HEK293 (cell line): ENCODE data around the gene PTRH1.

Experiments used
- CTCF ChIA-PET: fragments of 350-600 bp; formaldehyde crosslinking; extraction: SDS; loops from one replicate; lab custom pipeline; 2021; ENCODE audit warnings: antibody characterized with exemption; lab: Yijun Ruan, JAX
- POLR2A ChIA-PET: fragments of 300-600 bp; formaldehyde crosslinking; extraction: SDS; loops from one replicate; lab custom pipeline; 2020; ENCODE audit warnings: antibody characterized with exemption, inconsistent platforms; lab: Yijun Ruan, JAX
- H3K27ac ChIP-seq: fragments of 200-500 bp; sonication (Bioruptor generic); 2 replicates; pipeline ENCODE4 v1.5.1; 2014; ENCODE audit warnings: low read depth, low read length, control low read depth, inconsistent platforms; ENCODE audit errors: extremely low read depth
- H3K36me3 ChIP-seq, 2 experiments: fragments of 200-500 bp in 1 of 2; sonication (Bioruptor generic) in 1 of 2; 1 replicate in 1 of 2; 2 replicates in 1 of 2; pipeline ENCODE4 v1.5.1; 2014 to 2017; ENCODE audit warnings: inconsistent platforms in 2 of 2, low read length in 2 of 2; ENCODE audit not compliant: control insufficient read depth in 2 of 2, insufficient read depth in 1 of 2
- H3K4me1 ChIP-seq: fragments of 200-500 bp; sonication (Bioruptor generic); 2 replicates; pipeline ENCODE4 v1.5.1; 2014; ENCODE audit warnings: mild to moderate bottlenecking, low read length, inconsistent platforms; ENCODE audit not compliant: control insufficient read depth, insufficient read depth
- H3K4me3 ChIP-seq: 2 replicates; pipeline ENCODE4 v1.5.1; 2011; ENCODE audit warnings: low read depth, mild to moderate bottlenecking, control low read depth, low read length, moderate library complexity
- H3K9me3 ChIP-seq: fragments of 200-500 bp; sonication (Bioruptor generic); 2 replicates; pipeline ENCODE4 v1.5.1; 2014; ENCODE audit warnings: low read depth, low read length, inconsistent platforms; ENCODE audit not compliant: control insufficient read depth, insufficient read depth
- PBX3 ChIP-seq: sonication (generic); formaldehyde crosslinking; IDR thresholded peaks from 2 replicates; pipeline ENCODE4 v1.8.1; 2022; ENCODE audit warnings: mild to moderate bottlenecking, moderate library complexity, missing genetic modification reagents
- REPIN1 ChIP-seq: fragments of 450-650 bp; formaldehyde crosslinking; IDR thresholded peaks from 2 replicates; pipeline ENCODE4 v1.5.1; 2017; ENCODE audit warnings: missing biosample characterization, missing genetic modification characterization, low read depth
- TSHZ1 ChIP-seq: fragments of 450-650 bp; formaldehyde crosslinking; IDR thresholded peaks from 2 replicates; pipeline ENCODE4 v1.5.1; 2016; ENCODE audit warnings: missing biosample characterization, missing genetic modification characterization, borderline replicate concordance
- ZBTB1 ChIP-seq: fragments of 450-650 bp; formaldehyde crosslinking; IDR thresholded peaks from 2 replicates; pipeline ENCODE4 v1.5.1; 2016; ENCODE audit warnings: missing biosample characterization, missing genetic modification characterization
- ZBTB6 ChIP-seq: fragments of 450-650 bp; formaldehyde crosslinking; IDR thresholded peaks from 2 replicates; pipeline ENCODE4 v1.5.1; 2017; ENCODE audit warnings: missing biosample characterization, missing genetic modification characterization
- ZEB2 ChIP-seq: fragments of 450-650 bp; formaldehyde crosslinking; IDR thresholded peaks from 2 replicates; pipeline ENCODE4 v1.5.1; 2016; ENCODE audit warnings: missing biosample characterization, missing genetic modification characterization
- ZNF112 ChIP-seq: fragments of 450-650 bp; formaldehyde crosslinking; IDR thresholded peaks from 2 replicates; pipeline ENCODE4 v1.5.0; 2017; ENCODE audit warnings: missing biosample characterization, missing genetic modification characterization
- ZNF157 ChIP-seq: fragments of 450-650 bp; formaldehyde crosslinking; IDR thresholded peaks from 2 replicates; pipeline ENCODE4 v1.5.1; 2016; ENCODE audit warnings: missing biosample characterization, missing genetic modification characterization
- ZNF2 ChIP-seq: fragments of 450-650 bp; formaldehyde crosslinking; IDR thresholded peaks from 2 replicates; pipeline ENCODE4 v1.5.1; 2016; ENCODE audit warnings: missing biosample characterization, missing genetic modification characterization
- ZNF311 ChIP-seq: fragments of 450-650 bp; formaldehyde crosslinking; IDR thresholded peaks from 2 replicates; pipeline ENCODE4 v1.5.1; 2017; ENCODE audit warnings: missing biosample characterization, missing genetic modification characterization, borderline replicate concordance
- ZNF350 ChIP-seq: fragments of 450-650 bp; formaldehyde crosslinking; IDR thresholded peaks from 2 replicates; pipeline ENCODE4 v1.5.0; 2017; ENCODE audit warnings: missing biosample characterization, mild to moderate bottlenecking, missing genetic modification characterization
- ZNF391 ChIP-seq: fragments of 450-650 bp; formaldehyde crosslinking; IDR thresholded peaks from 2 replicates; pipeline ENCODE4 v1.5.1; 2016; ENCODE audit warnings: low read depth, missing biosample characterization, missing genetic modification characterization, borderline replicate concordance
- ZNF501 ChIP-seq: fragments of 450-650 bp; formaldehyde crosslinking; IDR thresholded peaks from 2 replicates; pipeline ENCODE4 v1.5.1; 2016; ENCODE audit warnings: missing biosample characterization, missing genetic modification characterization
- ZNF514 ChIP-seq: fragments of 450-650 bp; formaldehyde crosslinking; IDR thresholded peaks from 2 replicates; pipeline ENCODE4 v1.5.1; 2016; ENCODE audit warnings: missing biosample characterization, missing genetic modification characterization
- ZNF530 ChIP-seq: fragments of 450-650 bp; formaldehyde crosslinking; IDR thresholded peaks from 2 replicates; pipeline ENCODE4 v1.5.1; 2016; ENCODE audit warnings: low read depth, missing biosample characterization, missing genetic modification characterization
- ZNF561 ChIP-seq: fragments of 450-650 bp; IDR thresholded peaks from 2 replicates; pipeline ENCODE4 v1.5.1; 2018; ENCODE audit warnings: missing biosample characterization, missing genetic modification characterization, borderline replicate concordance
- ZNF571 ChIP-seq: fragments of 450-650 bp; formaldehyde crosslinking; IDR thresholded peaks from 2 replicates; pipeline ENCODE4 v1.5.0; 2017; ENCODE audit warnings: missing biosample characterization, missing genetic modification characterization
- ZNF624 ChIP-seq: fragments of 450-650 bp; formaldehyde crosslinking; IDR thresholded peaks from 2 replicates; pipeline ENCODE4 v1.5.1; 2017; ENCODE audit warnings: missing biosample characterization, missing genetic modification characterization

The PTRH1 gene

GRCh38 chr9:127734747-127735529 lies 19.5 kb upstream of the PTRH1 start, which contains the start of gene TOR2A (continued):
- TF ChIP-seq ZNF157 = no peak
- TF ChIP-seq ZBTB1 (tag by site-specific recombination) = no peak
- no peak for TF ChIP-seq ZNF571 (tag by site-specific recombination)
- no peak for TF ChIP-seq PBX3 (CRISPR knock-in tag)
- TF ChIP-seq ZNF501 (tag by site-specific recombination) = 0 out of 2 replicates have a peak, but pooled peaks have one; percentile 24
- TF ChIP-seq ZNF311 = no peak

- POLR2A ChIA-PET = interaction anchor here (0.6 to 1.9 kb wide), 23 partner anchors 16 to 510 kb away, joined by 3 to 16 read pairs (median 5); partner anchors contain the start of genes CDK9, LRSAM1, PTRH1 and RPL12
- Histone ChIP-seq H3K27ac (no peak overlapping the region; the same call in 1 of the 2 replicates), H3K4me3 (peak overlapping the region; percentile 70), H3K9me3 (no peaks in the 10 kb centered on the region), H3K36me3 (peaks cover 0 to 6% of the 10 kb centered on the region in 2 experiments; a peak in 1 of 3 replicates), H3K4me1 (no peaks in the 10 kb centered on the region)
- TF ChIP-seq REPIN1 (tag by site-specific recombination) (no peak), ZNF561 (tag by site-specific recombination) (no peak), ZNF391 (tag by site-specific recombination) (0 out of 2 replicates have a peak, but pooled peaks have one; percentile 13), ZEB2 (peak; percentile 60), ZNF2 (tag by site-specific recombination) (peak; percentile 16; the same call in 1 of the 2 replicates)
- CTCF ChIA-PET = interaction anchor here (0.6 to 3.6 kb wide), 74 partner anchors 8 to 789 kb away, joined by 3 to 72 read pairs (median 4); partner anchors contain the start of genes CDK9, CFAP157, LRSAM1 and PTRH1
Observed at GRCh38 chr9:127734247-127734746, 18.8 kb upstream of the PTRH1 start.

GRCh38 chr9:127733614-127734013 lies 18.2 kb upstream of the PTRH1 start:
- H3K4me3 ChIP-seq = no peak overlapping the region
- no peaks in the 10 kb centered on the region for H3K9me3 ChIP-seq
- CTCF ChIA-PET = interaction anchor here (0.6 to 3.6 kb wide), 13 partner anchors 12 to 284 kb away, joined by 3 to 72 read pairs (median 10); no protein-coding TSS in a partner anchor
- TF ChIP-seq ZNF530 (tag by site-specific recombination) (no peak), ZNF350 (tag by site-specific recombination) (no peak), ZNF112 (tag by site-specific recombination) (no peak), TSHZ1 (no peak), ZBTB6 (no peak), ZNF514 (no peak), ZNF624 (tag by site-specific recombination) (no peak)
- POLR2A ChIA-PET = no interaction called here
- H3K27ac ChIP-seq = no peak overlapping the region
- H3K36me3 ChIP-seq = peaks cover 0 to 6% of the 10 kb centered on the region in 2 experiments; a peak in 1 of 3 replicates
- H3K4me1 ChIP-seq = no peaks in the 10 kb centered on the region
